ENCODE data around the gene OR6X1.

GRCh38 chr11:123751781-123752180 is 2.5 kb downstream of the OR6X1 start:
- TF ChIP-seq CTCF (IDR thresholded peaks at IDR 0.05; ENCODE audit: low read length) (no peak), EZH2 (IDR thresholded peaks at IDR 0.05; ENCODE audit: borderline replicate concordance, low read length) (no peak)

All from OCI-LY1 (cell line).